Ovary (tissue), 9 donors: Measurements from ENCODE around the gene BACH2. TPM values are rescaled to one million over a fixed set of nuclear protein-coding genes. Genes with fewer than 3 reads are reported as not detected.

Source experiments
- DNase-seq, 5 donors: peaks; one replicate each; pipeline ENCODE4 v3.0.0-alpha.2; 2019 to 2020
- H3K27ac ChIP-seq, 2 donors: fragments of 200-600 bp; one replicate each; pipeline versions ENCODE4 v1.5.1 to v1.8.0; 2019 to 2022
- H3K27me3 ChIP-seq: fragments of 200-600 bp; one replicate; pipeline ENCODE4 v1.8.0; 2022
- H3K36me3 ChIP-seq: fragments of 200-600 bp; sonication (generic); one replicate; pipeline ENCODE4 v1.5.1; 2019
- H3K4me1 ChIP-seq: one replicate; pipeline ENCODE4 v1.8.1; 2013; ENCODE audit warnings: mild to moderate bottlenecking, moderate library complexity; ENCODE audit not compliant: insufficient read depth
- H3K4me3 ChIP-seq: fragments of 200-600 bp; sonication (generic); one replicate; pipeline ENCODE4 v1.5.1; 2017
- H3K9me3 ChIP-seq, 2 donors: fragments of 200-600 bp in 1 of 2; sonication (generic) in 1 of 2; one replicate each; pipeline versions ENCODE4 v1.5.1 to v1.8.1; 2013 to 2019; ENCODE audit warnings: mild to moderate bottlenecking in 1 of 2, moderate library complexity in 1 of 2
- EP300 ChIP-seq: sonication (generic); formaldehyde crosslinking; IDR thresholded peaks from one replicate; pipeline ENCODE4 v1.6.1; 2017; ENCODE audit warnings: antibody characterized with exemption
- POLR2A ChIP-seq: fragments of 450-650 bp; IDR thresholded peaks from one replicate; pipeline ENCODE4 v1.6.1; 2017; ENCODE audit warnings: antibody characterized with exemption, mild to moderate bottlenecking, moderate library complexity
- WGBS, 3 donors: extraction: QIAGEN DNeasy Blood & Tissue Kit in 1 of 3; methylation state at CpG; one replicate each; pipeline versions ENCODE4 v1.1.5 to v1.1.7; 2013 to 2017; 5-methylcytosine and 5-hydroxymethylcytosine counted together
- intact Hi-C, 4 donors: fragments of 100-400 bp; cut with DNase I; formaldehyde crosslinking; loops; one replicate each; pipeline versions ENCODE4 v1.11.0 to v1.15.1; 2022 to 2023
- polyA plus RNA-seq, 2 donors: library from polyadenylated mRNA; stranded (reverse); fragments of 200-250 nt in 1 of 2; fragments of 350-450 nt in 1 of 2; fragmentation: Illumina TruSeq in 1 of 2; extraction: RNeasy Lipid Tissue Mini Kit (QIAGEN cat#74804) in 1 of 2; gene quantifications; one replicate each; pipeline ENCODE4 v1.2.3, GENCODE V29; 2013 to 2014
- total RNA-seq, 7 donors: library from RNA; depleted of rRNA in 2 of 7; stranded (reverse); fragments of >200 nt in 2 of 7; fragmentation: NEBNext Ultra II Directional in 3 of 7; extraction: Animal tissue kit (Norgen Biotek cat#: 25700) in 3 of 7; gene quantifications; one replicate each; pipeline versions ENCODE4 v1.1.0 to v1.2.4, GENCODE V29; 2016 to 2023
- TF ChIP-seq, protein P1 (sequence below), 3 donors: fragments of 450-650 bp in 2 of 3; fragments of 200-600 bp in 1 of 3; IDR thresholded peaks; one replicate each; pipeline versions ENCODE4 v1.5.1 to v1.8.0; 2016 to 2022; ENCODE audit warnings: antibody characterized with exemption in 3 of 3, mild to moderate bottlenecking in 1 of 3
- donor health status: DM: no; HTN: no; CAD: no; lungs with moderate emphysema.
- donor health status: DM: no; HTN: no; CAD: no.
- donor health status: Bipolar disorder and iron deficiency.
- donor health status: DM: yes; HTN: yes; CAD: no.
- donor health status: DM: no; HTN: no; CAD: no.
- donor health status: DM: yes; HTN: yes; CAD: no.

BACH2 gene
- total and polyA plus RNA-seq, 9 donors = 2.6 to 19.2 (median 10.5) TPM

DNA sequence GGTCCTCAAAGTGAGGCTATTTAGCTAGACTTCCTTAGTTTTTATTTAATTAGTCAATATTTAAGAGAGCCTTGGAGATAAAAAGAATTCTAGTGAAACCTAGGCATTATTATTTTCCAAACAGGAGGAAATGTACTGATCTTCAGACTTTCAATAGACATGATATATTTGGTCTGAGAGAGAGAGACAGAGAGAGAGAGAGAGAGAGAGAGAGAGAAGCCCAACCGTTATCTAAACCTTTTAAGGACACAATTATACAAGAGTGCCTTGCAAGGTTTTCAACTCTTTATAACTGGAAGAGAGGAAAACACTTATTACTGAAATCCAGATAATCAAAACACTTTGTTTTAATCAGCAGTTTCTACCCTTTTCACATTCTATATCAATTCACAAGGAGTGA is 64.8 kb downstream of the BACH2 start:
- H3K4me1 ChIP-seq = peaks cover 7% of the 10 kb centered on the region
- no peak for DNase-seq
- H3K4me3 ChIP-seq = no peak overlapping the region
- H3K9me3 ChIP-seq = no peaks in the 10 kb centered on the region
- no peaks in the 10 kb centered on the region for H3K36me3 ChIP-seq
- 47 to 61% (median 49%) methylated on average over 1 of the region's 1 CpG for WGBS, 3 donors
- H3K27ac ChIP-seq = no peak overlapping the region
- TF ChIP-seq, protein P1, sequence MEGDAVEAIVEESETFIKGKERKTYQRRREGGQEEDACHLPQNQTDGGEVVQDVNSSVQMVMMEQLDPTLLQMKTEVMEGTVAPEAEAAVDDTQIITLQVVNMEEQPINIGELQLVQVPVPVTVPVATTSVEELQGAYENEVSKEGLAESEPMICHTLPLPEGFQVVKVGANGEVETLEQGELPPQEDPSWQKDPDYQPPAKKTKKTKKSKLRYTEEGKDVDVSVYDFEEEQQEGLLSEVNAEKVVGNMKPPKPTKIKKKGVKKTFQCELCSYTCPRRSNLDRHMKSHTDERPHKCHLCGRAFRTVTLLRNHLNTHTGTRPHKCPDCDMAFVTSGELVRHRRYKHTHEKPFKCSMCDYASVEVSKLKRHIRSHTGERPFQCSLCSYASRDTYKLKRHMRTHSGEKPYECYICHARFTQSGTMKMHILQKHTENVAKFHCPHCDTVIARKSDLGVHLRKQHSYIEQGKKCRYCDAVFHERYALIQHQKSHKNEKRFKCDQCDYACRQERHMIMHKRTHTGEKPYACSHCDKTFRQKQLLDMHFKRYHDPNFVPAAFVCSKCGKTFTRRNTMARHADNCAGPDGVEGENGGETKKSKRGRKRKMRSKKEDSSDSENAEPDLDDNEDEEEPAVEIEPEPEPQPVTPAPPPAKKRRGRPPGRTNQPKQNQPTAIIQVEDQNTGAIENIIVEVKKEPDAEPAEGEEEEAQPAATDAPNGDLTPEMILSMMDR (IDR thresholded peaks at IDR 0.05) = no peak
- no peak for TF ChIP-seq EP300
- TF ChIP-seq POLR2A = no peak
- intact Hi-C loops = no loop called here
- H3K27me3 ChIP-seq = no peaks in the 10 kb centered on the region

DNA sequence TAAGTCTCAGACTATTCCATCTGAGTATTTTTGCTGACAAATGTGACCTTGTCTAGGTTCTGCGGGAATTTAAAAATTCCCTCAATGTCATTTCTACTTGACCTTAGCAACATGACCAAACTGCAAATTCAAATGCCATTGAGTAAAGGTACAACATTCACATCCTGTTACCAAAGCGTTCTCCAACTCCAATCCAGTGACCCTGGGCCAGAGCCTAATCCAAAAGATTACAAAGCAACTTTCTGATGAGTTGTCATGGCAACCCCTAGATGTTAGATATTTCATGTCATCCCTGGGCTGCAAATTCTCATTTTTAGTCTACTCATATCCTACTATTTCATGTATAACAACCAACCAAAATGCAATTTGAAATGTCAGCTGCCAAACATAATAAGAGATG is 65.3 kb downstream of the BACH2 start:
- no peaks in the 10 kb centered on the region for H3K27me3 ChIP-seq
- no peaks in the 10 kb centered on the region for H3K9me3 ChIP-seq
- WGBS, 3 donors = 34 to 44% (median 44%) methylated on average over 2 of the region's 2 CpGs
- TF ChIP-seq POLR2A = no peak
- no peak for TF ChIP-seq EP300
- TF ChIP-seq, protein P1 (IDR thresholded peaks at IDR 0.05) = no peak
- H3K4me3 ChIP-seq = no peak overlapping the region
- H3K36me3 ChIP-seq = no peaks in the 10 kb centered on the region
- intact Hi-C loops = no loop called here
- no peak overlapping the region for H3K27ac ChIP-seq
- no peak for DNase-seq
- H3K4me1 ChIP-seq = peaks cover 7% of the 10 kb centered on the region

DNA sequence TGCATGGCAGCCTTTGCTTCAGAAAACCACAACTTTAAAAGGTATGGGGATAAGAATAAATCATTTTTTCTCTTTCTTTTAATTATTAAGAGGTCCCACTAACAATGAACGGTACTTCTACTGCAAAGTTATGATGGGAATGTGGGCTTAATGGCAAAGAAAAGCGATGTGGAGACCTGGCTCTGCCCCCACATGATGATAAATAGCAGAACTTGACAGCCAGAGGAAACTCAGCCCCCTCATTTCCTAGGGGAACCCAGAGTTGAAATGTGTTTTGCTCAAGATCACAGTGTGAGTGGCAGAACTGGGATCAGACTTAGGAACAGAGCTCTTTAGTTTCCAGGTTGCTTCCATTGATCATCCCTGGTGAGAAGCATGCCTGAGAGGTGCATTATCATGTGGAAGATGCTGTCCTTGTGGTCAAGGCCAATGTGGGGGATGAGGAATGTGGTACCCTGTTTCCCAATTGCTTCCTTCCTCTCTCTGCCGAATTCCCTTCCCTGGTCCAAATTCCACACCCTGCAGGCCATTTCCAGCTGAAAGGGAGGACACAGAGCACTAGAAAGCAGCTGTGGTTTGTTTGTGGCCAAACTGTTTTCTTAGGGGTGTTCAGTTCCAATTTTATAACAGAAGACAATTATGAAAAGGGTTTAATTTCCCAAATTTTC is 66.0 kb downstream of the BACH2 start:
- 3 to 14% (median 8%) methylated on average over 3 of the region's 3 CpGs for WGBS, 3 donors
- intact Hi-C loops = no loop called here

DNA sequence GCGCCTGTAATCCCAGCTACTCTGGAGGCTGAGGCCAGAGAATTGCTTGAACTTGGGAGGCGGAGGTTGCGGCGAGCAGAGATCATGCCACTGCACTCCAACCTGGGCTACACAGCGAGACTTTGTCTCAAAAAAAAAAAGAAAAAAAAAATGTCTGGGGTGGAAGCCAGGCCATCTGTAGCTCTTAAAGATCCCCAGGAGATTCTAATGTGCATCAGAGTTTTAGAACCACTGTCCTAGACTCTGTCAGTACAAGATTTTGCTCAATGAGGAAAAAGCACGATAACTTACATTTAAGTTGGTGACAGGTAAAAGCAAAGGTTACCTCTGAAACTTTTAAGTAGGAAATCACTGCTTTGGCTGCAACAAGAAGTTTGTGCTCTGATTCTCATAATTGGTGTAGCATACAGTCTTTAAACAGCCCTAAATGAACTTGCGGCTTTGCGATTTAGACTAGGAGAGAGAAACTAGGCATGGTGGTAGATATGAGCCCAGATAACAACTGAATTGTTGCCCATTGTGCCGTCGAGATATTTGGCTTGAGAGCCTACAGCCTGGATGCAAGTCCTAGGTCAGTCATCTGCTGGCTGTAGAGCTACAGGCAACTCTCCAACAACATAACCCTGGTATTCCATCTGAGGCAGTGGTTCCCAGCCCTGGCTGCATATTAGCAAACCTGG is 67.2 kb downstream of the BACH2 start:
- no peak overlapping the region for H3K27ac ChIP-seq
- H3K4me3 ChIP-seq = no peak overlapping the region
- peaks cover 6% of the 10 kb centered on the region for H3K4me1 ChIP-seq
- WGBS, 3 donors = 86 to 90% (median 88%) methylated on average over 10 of the region's 10 CpGs
- no peaks in the 10 kb centered on the region for H3K27me3 ChIP-seq
- no peaks in the 10 kb centered on the region for H3K36me3 ChIP-seq
- H3K9me3 ChIP-seq = no peaks in the 10 kb centered on the region
- intact Hi-C loops = loop anchor here in 1 of 4 donors (10.0 kb wide), 1 partner anchor 55 kb away; no protein-coding TSS in a partner anchor
- no peak for DNase-seq
- TF ChIP-seq, protein P1 (IDR thresholded peaks at IDR 0.05) = no peak
- TF ChIP-seq POLR2A (no peak), EP300 (no peak)

More for the DNA sequence above, 66.0 kb downstream of the BACH2 start:
- no peak for DNase-seq
- Histone ChIP-seq H3K36me3 (no peaks in the 10 kb centered on the region), H3K27ac (no peak overlapping the region), H3K4me3 (no peak overlapping the region), H3K9me3 (no peaks in the 10 kb centered on the region), H3K4me1 (peaks cover 7% of the 10 kb centered on the region), H3K27me3 (no peaks in the 10 kb centered on the region)
- TF ChIP-seq, protein P1 (IDR thresholded peaks at IDR 0.05) = no peak
